Measurements from ENCODE around the gene RNF112.
A peak's percentile ranks its signal among the peaks of the same experiment; 100 is the strongest.
"Not testable (repeated sequence)": the region's sequence is repeated elsewhere in the genome, so short reads cannot be mapped to it uniquely, and the experiment has no call there.

Gene RNF112

GRCh38 chr17:19442731-19443130, 31.7 kb downstream of the RNF112 start:
- no peak overlapping the region for H3K4me3 ChIP-seq (ENCODE audit: low read depth, low read length)
- TF ChIP-seq, protein P1, sequence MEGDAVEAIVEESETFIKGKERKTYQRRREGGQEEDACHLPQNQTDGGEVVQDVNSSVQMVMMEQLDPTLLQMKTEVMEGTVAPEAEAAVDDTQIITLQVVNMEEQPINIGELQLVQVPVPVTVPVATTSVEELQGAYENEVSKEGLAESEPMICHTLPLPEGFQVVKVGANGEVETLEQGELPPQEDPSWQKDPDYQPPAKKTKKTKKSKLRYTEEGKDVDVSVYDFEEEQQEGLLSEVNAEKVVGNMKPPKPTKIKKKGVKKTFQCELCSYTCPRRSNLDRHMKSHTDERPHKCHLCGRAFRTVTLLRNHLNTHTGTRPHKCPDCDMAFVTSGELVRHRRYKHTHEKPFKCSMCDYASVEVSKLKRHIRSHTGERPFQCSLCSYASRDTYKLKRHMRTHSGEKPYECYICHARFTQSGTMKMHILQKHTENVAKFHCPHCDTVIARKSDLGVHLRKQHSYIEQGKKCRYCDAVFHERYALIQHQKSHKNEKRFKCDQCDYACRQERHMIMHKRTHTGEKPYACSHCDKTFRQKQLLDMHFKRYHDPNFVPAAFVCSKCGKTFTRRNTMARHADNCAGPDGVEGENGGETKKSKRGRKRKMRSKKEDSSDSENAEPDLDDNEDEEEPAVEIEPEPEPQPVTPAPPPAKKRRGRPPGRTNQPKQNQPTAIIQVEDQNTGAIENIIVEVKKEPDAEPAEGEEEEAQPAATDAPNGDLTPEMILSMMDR (IDR thresholded peaks at IDR 0.05; ENCODE audit: low read depth, low read length): no peak

DNA sequence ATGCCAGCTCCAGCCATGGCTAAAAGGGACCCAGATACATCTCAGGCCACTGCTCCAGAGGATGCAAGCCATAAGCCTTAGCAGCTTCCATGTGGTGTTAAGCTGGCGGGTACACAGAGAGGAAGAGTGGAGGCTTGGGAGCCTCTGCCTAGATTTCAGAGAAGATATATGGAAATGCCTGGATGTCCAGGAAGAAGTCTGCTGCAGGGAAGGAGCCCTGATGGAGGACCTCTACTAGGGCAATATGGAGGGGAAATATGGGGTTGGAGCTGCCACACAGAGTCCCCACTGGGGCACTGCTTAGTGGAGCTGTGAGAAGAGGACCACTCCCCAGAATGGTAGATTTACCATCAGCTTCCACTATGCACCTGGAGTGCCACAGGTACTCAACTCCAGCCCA, 32.1 kb downstream of the RNF112 start:
- TF ChIP-seq, protein P1 (IDR thresholded peaks at IDR 0.05; ENCODE audit: low read depth, low read length): no peak
- no peak overlapping the region for H3K4me3 ChIP-seq (ENCODE audit: low read depth, low read length)

GRCh38 chr17:19445105-19445504, 34.1 kb downstream of the RNF112 start:
- no peak overlapping the region for H3K4me3 ChIP-seq (ENCODE audit: low read depth, low read length)
- TF ChIP-seq, protein P1 (IDR thresholded peaks at IDR 0.05; ENCODE audit: low read depth, low read length): no peak

DNA sequence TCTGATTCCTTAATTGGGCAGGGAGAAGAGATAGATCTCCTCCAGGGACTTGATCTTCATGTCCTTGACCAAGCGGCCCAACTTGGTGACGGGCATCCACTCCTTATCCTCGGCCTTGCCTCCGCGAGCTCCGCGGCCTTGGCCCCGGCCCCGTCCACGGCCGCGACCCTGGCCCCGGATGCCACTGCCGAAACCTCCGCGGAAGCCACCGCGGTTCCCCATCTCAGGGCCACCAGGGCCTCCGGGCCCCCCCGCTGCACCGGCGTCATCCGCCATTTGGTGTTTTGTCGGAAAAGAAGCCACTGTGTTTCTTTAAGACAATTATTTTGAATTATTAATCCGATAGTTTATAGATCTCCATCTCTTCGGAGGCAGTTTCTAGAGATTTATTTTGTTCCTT, 35.5 kb downstream of the RNF112 start:
- not testable (repeated sequence) for H3K4me3 ChIP-seq (ENCODE audit: low read depth, low read length)

- TF ChIP-seq, protein P1 (IDR thresholded peaks at IDR 0.05; ENCODE audit: low read depth, low read length): peak; percentile 87
- no peak overlapping the region for H3K4me3 ChIP-seq (ENCODE audit: low read depth, low read length)
These were observed 36.1 kb downstream of the RNF112 start for GRCh38 chr17:19447085-19447583.

GRCh38 chr17:19448341-19449268, 37.6 kb downstream of the RNF112 start:
- TF ChIP-seq, protein P1 (IDR thresholded peaks at IDR 0.05; ENCODE audit: low read depth, low read length): no peak

DNA sequence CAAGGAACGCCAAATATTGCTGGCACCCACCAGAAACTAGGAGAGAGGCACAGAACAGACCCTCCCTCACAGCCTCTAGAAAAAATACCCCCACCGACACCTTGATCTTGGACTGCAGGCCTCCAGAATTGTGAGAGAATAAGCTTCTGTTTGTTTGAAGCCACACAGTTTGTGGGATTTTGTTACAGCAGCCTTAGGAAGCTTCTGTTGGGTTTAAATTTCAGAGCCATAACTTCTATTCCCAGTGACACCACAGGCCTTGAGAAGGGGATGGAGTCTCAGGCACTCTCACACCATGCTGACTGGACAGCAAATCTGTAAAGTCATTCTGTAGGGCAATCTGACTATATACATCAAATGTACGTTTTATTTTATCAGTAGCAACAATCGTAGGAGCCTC, 38.6 kb downstream of the RNF112 start:
- no peak overlapping the region for H3K4me3 ChIP-seq (ENCODE audit: low read depth, low read length)
- TF ChIP-seq, protein P1 (IDR thresholded peaks at IDR 0.05; ENCODE audit: low read depth, low read length): no peak

More at GRCh38 chr17:19448341-19449268, 37.6 kb downstream of the RNF112 start:
- no peak overlapping the region for H3K4me3 ChIP-seq (ENCODE audit: low read depth, low read length)

Measured in WI38 (cell line).